Measurements from ENCODE around the gene MRPL27. TPM values are rescaled to one million over a fixed set of nuclear protein-coding genes. Genes with fewer than 3 reads are reported as not detected.
A peak's percentile ranks its signal among the peaks of the same experiment; 100 is the strongest.

The MRPL27 gene
- total RNA-seq, 1 donor from 2014 or later, result 57.5 TPM

DNA sequence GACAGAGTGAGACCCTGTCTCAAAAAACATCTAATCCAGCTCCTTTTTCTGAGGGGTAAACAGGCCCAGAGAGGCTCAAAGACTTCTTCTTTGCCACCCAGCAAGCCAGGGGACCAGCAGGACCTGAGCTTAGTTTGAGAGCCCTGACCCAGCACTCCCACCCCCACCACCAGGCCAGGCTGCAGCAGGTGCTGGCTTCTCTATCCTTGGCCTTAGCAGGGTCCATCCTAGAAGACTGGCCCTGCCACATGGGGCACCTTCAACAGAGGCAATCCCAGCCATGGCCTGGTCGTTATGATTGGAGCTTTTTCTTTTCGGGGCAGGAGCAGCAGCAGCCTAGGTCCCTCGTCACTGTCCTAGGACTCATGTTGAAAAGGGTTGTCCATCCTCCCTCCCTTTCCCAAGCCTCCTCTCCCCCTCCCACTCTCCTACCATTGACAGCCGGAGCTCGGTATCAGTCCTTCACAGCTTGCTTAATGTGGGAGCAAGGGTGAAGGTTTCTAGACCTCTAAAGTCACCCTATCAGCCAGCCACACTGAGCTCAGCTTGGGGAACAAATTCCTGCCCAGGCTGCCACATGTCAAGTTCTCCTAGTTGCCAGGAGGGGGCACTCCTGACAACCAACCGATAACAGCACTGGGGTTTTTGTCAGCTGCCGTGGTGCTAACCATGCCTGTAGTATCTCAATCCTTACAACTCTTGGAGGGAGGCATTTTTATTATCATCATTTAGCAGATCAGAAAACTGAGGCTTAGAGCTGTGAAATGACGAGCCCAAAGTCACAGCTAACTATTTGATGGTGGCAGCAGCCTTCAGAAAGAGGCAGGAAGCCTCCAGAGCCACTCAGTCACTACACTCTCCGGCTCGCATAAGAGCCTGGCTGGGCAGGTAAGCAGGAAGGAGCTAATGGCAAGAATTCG is 11.2 kb downstream of the MRPL27 start:
- TF ChIP-seq CTCF (IDR thresholded peaks at IDR 0.05; ENCODE audit: unreplicated experiment), result peak; percentile 70
- H3K36me3 Mint-ChIP-seq, result peaks cover 2% of the 10 kb centered on the region
- no peak overlapping the region for H3K4me3 Mint-ChIP-seq
- peak overlapping the region; percentile 64 for H3K27ac Mint-ChIP-seq
- H3K27me3 Mint-ChIP-seq (ENCODE audit: low read depth), result no peaks in the 10 kb centered on the region
- DNase-seq (ENCODE audit: low spot score in 2 of 2, unreplicated experiment in 2 of 2), result no peak
- no peaks in the 10 kb centered on the region for H3K9me3 Mint-ChIP-seq
- peaks cover 18% of the 10 kb centered on the region for H3K4me1 Mint-ChIP-seq

- Mint-ChIP-seq H3K4me3 (no peak overlapping the region), H3K27me3 (ENCODE audit: low read depth) (no peaks in the 10 kb centered on the region), H3K4me1 (peaks cover 18% of the 10 kb centered on the region), H3K36me3 (peaks cover 2% of the 10 kb centered on the region), H3K9me3 (no peaks in the 10 kb centered on the region), H3K27ac (no peak overlapping the region)
- no peak for DNase-seq (ENCODE audit: low spot score in 2 of 2, unreplicated experiment in 2 of 2)
- no peak for TF ChIP-seq CTCF (IDR thresholded peaks at IDR 0.05; ENCODE audit: unreplicated experiment)
These were observed 12.4 kb downstream of the MRPL27 start for GRCh38 chr17:50360486-50361115.

DNA sequence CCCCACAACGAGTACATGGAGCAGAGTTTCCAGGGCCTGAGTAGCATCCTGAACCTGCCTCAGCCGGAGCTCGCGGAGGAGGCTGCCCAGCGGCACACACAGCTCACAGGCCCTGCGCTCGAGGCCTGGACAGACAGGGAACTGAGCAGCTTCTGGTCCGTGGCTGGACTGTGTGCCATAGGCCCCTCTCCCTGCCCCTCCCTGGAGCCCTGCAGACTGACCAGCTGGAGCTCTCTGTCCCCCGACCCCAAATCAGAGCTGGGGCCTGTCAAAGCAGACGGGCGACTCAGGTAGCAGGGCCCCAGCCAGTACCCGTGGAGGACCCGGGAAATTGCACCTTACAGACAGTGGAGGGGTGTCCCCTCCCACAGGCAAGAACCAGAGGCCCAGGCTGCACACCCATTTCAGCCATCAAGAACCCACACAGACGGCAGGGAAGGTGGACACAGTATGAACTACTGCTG is 13.0 kb downstream of the MRPL27 start:
- Mint-ChIP-seq H3K9me3 (no peaks in the 10 kb centered on the region), H3K4me3 (no peak overlapping the region), H3K36me3 (peaks cover 2% of the 10 kb centered on the region), H3K27me3 (ENCODE audit: low read depth) (no peaks in the 10 kb centered on the region), H3K4me1 (peaks cover 17% of the 10 kb centered on the region), H3K27ac (no peak overlapping the region)
- DNase-seq (ENCODE audit: low spot score in 2 of 2, unreplicated experiment in 2 of 2), result no peak
- no peak for TF ChIP-seq CTCF (IDR thresholded peaks at IDR 0.05; ENCODE audit: unreplicated experiment)

- H3K27me3 Mint-ChIP-seq (ENCODE audit: low read depth), result no peaks in the 10 kb centered on the region
- peaks cover 11% of the 10 kb centered on the region for H3K4me1 Mint-ChIP-seq
- no peak for TF ChIP-seq CTCF (IDR thresholded peaks at IDR 0.05; ENCODE audit: unreplicated experiment)
- H3K36me3 Mint-ChIP-seq, result peaks cover 2% of the 10 kb centered on the region
- no peak overlapping the region for H3K4me3 Mint-ChIP-seq
- no peak for DNase-seq (ENCODE audit: low spot score in 2 of 2, unreplicated experiment in 2 of 2)
- no peak overlapping the region for H3K27ac Mint-ChIP-seq
- no peaks in the 10 kb centered on the region for H3K9me3 Mint-ChIP-seq
These were observed 13.8 kb downstream of the MRPL27 start for GRCh38 chr17:50359005-50359699.

- peaks cover 4% of the 10 kb centered on the region for H3K36me3 Mint-ChIP-seq
- DNase-seq (ENCODE audit: low spot score in 2 of 2, unreplicated experiment in 2 of 2), result no peak
- TF ChIP-seq CTCF (IDR thresholded peaks at IDR 0.05; ENCODE audit: unreplicated experiment), result no peak
These were observed 14.8 kb downstream of the MRPL27 start for GRCh38 chr17:50358177-50358576.

More at GRCh38 chr17:50358177-50358576, 14.8 kb downstream of the MRPL27 start:
- no peaks in the 10 kb centered on the region for H3K9me3 Mint-ChIP-seq
- peaks cover 5% of the 10 kb centered on the region for H3K4me1 Mint-ChIP-seq
- H3K27ac Mint-ChIP-seq, result no peak overlapping the region
- no peak overlapping the region for H3K4me3 Mint-ChIP-seq
- no peaks in the 10 kb centered on the region for H3K27me3 Mint-ChIP-seq (ENCODE audit: low read depth)

Measured in mesothelial cell of epicardium (in vitro differentiated cells).